H1 (cell line): ENCODE data around the gene FGF5. TPM values are rescaled to one million over a fixed set of nuclear protein-coding genes. Genes with fewer than 3 reads are reported as not detected.

ENCODE experiments used
- FOSL1 ChIP-seq: IDR thresholded peaks from 2 replicates; pipeline ENCODE4 v1.6.1; 2011; ENCODE audit warnings: mild to moderate bottlenecking, low read depth, low read length, moderate library complexity; ENCODE audit not compliant: insufficient read depth
- HDAC6 ChIP-seq: IDR thresholded peaks from one replicate; pipeline ENCODE4 v1.7.1; 2012; ENCODE audit warnings: low read depth, mild to moderate bottlenecking, inconsistent platforms, low read length, moderate library complexity
- SIRT6 ChIP-seq: IDR thresholded peaks from one replicate; pipeline ENCODE4 v1.7.1; 2012; ENCODE audit warnings: low read length, inconsistent platforms
- SP1 ChIP-seq: IDR thresholded peaks from 2 replicates; pipeline ENCODE4 v1.6.1; 2011; ENCODE audit warnings: low read depth, low read length
- TEAD4 ChIP-seq: IDR thresholded peaks from 2 replicates; pipeline ENCODE4 v1.6.1; 2012; ENCODE audit warnings: low read depth, low read length, inconsistent platforms, mixed read lengths
- polyA plus RNA-seq, 7 experiments: library from polyadenylated mRNA; depleted of rRNA in 3 of 7; stranded (reverse) in 5 of 7; unstranded in 2 of 7; fragments of >200 nt in 5 of 7; fragments of 200-250 nt in 2 of 7; gene quantifications; 1 replicate in 5 of 7; 2 replicates in 1 of 7; 4 replicates in 1 of 7; pipeline versions ENCODE4 v1.2.1 to v1.2.3, GENCODE V29; 2011 to 2013; ENCODE audit warnings: missing spikeins in 2 of 7, mixed read lengths in 2 of 7
- total RNA-seq: library from RNA; stranded (reverse); fragmentation: NEBNext Ultra II Directional; extraction: Animal tissue kit (Norgen Biotek cat#: 25700); gene quantifications from 2 replicates; pipeline ENCODE4 v1.2.1, GENCODE V29; 2021

The FGF5 gene
- total and polyA plus RNA-seq, 2 of the 8 experiments (the other 6 are each of a cell fraction or from before 2014, with no cell fraction given) = not detected

- TF ChIP-seq SP1 (no peak), TEAD4 (no peak), HDAC6 (no peak), SIRT6 (no peak), FOSL1 (no peak)
These were observed 43.0 kb downstream of the FGF5 start (continued) for GRCh38 chr4:80309294-80310004.
